HG03064 (cell line): ENCODE results near the gene COQ7.

Experiments
- ATAC-seq: cut with Tn5 transposase; IDR thresholded peaks from one replicate; pipeline ENCODE4 v1.9.1; 2021; ENCODE audit warnings: low read depth; ENCODE audit not compliant: unreplicated experiment

COQ7 gene

DNA sequence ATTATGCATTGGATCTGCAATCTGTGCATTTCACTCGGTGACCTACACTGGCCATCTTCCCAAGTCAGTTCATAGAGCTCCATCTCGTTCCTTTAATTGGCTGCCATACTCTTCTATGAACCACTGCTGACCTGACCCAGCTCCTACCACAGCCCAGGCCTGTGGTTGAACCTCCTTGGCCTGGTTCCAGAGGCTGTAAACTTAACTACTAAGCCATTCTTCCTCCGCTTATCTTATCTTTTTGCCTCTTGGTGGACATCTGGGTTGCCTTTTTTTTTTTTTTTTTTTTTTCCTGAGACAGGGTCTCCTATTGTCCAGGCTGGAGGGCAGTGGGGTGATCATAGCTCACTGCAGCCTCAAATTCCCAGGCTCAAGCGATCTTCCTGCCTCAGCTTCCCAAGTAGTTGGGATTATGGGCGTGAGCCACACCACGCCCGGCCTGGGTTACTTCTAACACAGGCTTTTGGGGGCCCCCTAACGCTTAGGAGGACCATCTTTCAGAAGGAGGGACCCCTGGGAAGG is 18.3 kb downstream of the COQ7 start:
- ATAC-seq, result no peak

GRCh38 chr16:19086322-19087199 is 19.1 kb downstream of the COQ7 start:
- ATAC-seq, result no peak

- no peak for ATAC-seq
Observed at GRCh38 chr16:19088341-19088916, 21.0 kb downstream of the COQ7 start.

DNA sequence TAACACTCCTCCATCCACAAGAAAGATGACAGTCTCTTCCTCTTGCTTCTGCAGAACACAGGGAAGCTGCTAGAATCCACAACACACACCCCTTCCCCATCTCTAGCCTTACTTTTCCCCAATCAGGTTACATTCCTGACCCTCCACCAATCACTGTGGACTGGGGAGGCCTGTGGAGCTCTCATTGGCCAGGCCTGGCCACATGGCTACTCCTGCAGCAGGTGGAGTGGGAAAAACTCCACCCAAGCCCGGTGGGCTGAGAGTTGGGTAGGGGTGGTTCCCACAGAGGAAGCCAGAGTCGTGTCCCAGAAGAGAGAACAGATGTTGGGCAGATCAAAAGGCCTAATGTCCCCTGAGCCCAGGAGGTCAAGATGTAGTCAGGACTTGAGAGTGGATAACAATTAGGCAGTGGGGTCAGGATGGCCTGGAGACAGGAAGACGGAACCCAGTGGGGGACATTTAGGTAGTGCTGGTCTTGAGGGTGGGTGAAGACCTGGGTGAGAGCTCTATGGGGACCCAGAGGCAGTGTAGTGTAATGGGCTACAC is 22.1 kb downstream of the COQ7 start:
- no peak for ATAC-seq

DNA sequence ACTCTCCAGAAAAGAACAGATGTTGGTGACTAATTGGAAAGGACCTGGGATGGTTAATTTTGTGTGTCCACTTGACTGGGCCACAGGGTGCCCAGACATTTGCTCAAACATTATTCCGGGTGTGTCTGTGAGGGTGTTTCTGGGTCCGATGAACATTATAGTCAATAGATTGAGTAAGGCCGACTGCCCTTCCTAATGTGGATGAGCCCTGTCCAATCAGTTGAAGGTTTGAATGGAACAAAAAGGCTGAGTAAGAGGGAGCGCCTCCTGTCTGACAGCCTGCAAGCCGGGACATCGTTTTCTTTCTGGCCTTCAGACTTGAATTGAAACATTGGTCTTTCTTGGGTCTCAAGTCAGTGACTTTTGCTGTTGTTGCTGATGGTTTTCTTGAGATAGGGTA is 23.5 kb downstream of the COQ7 start:
- ATAC-seq, result no peak

DNA sequence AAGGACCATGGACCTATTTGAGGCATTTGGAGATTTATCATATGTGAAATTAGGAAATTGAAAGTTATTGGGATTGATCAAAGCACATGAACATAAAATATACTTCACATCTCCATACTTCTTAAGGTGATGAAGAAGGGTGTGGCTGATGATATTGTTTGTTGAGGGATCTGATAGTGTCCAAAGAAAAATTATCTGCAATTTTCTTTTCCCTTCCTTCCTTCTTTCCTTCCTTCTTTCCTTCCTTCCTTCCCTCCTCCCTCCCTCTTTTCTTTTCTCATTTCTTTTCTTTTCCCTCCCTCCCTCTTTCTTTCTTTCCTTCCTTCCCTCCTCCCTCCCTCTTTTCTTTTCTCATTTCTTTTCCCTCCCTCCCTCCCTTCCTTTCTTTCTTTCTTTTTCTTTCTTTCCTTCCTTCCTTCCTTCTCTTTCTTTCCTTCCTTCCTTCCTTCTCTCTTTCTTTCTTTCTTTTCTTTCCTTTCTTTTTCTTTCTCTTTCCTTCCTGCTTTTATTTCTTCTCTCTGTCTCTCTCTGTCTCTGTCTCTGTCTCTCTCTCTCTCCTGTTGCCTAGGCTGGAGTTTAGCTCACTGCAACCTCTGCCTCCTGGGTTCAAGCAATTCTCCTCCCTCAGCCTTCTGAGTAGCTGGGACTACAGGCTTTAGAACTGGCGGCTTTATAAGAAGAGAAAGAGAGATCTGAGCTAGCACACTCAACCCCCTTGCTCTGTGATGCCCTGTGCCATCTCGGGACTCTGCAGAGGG is 25.4 kb downstream of the COQ7 start:
- ATAC-seq, result no peak

GRCh38 chr16:19093631-19094541 is 26.5 kb downstream of the COQ7 start:
- ATAC-seq, result no peak

GRCh38 chr16:19094542-19095365 is 27.3 kb downstream of the COQ7 start:
- no peak for ATAC-seq

DNA sequence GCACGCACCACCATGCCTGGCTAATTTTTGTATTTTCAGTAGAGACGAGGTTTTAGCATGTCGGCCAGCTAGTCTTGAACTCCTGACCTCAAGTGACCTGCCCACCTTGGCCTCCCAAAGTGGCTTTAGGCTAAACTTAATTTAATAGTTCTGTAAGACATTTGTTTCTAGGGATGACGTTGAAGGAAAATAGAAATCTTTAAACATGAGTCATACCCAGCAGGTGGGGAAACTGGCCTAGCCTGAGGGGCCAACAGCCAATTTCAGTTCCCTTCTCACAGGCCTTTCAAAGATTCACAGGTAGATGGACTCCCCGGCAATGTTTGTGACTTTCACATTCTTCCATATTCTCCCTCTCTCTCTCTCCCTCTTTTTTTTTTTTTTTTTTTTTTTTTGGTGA is 28.2 kb downstream of the COQ7 start:
- ATAC-seq, result no peak

GRCh38 chr16:19098173-19098572 is 30.8 kb downstream of the COQ7 start:
- ATAC-seq, result no peak

- no peak for ATAC-seq
Observed at GRCh38 chr16:19102187-19102872, 34.9 kb downstream of the COQ7 start.

DNA sequence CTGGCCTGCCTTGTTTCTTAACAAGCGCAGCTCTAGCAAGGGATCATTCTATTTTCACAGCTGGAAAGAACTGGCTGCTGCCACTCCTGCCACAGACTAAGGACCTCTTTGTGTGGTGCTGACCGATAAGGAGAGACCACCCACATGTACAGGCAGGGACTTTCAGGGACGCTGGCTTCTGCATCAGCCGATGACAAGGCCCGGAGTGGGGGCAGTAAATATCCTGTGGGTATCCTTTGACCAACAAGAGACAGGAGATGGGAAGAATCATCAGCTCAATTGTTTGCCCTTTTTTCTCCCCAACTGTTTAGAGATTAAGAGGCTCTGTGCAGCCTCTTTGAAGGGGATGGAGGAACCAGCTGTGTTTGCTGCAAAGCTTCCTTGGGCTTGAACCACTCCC is 37.2 kb downstream of the COQ7 start:
- ATAC-seq, result no peak

- ATAC-seq, result no peak
Observed at GRCh38 chr16:19105131-19105530, 37.7 kb downstream of the COQ7 start.

DNA sequence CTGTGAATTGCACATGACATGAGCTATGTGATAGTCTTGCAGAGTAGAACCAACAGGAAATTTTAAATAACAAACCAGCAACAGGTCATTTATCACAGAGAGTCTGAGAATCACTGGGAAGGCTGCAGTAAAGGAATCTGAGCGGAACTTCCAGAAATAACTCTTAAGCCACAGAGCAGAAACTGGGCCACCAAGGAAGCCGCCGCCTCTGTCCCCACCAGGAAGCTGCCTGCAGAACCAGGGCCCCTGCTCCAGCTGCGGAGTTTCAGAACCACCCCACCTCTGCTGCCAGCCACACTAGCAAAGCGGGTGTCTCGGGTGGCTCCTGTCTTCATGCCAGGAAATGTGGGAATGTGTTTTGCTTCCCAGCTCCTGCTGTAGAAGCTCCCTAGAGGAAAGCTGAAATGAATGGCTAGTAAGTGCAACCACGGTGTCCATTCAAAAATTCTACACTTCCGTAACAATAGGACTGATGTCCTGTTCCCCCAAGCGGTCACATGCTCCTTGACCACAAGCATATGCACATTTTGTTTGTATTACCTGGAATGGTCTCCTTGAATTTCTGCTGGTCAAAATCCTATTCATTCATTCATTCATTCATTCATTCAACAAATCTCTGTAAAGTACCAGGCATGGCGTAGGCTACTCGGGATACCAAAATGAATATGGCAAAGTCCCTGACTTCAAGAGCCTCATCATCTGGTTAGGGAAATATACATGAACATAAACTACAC is 38.6 kb downstream of the COQ7 start:
- no peak for ATAC-seq

DNA sequence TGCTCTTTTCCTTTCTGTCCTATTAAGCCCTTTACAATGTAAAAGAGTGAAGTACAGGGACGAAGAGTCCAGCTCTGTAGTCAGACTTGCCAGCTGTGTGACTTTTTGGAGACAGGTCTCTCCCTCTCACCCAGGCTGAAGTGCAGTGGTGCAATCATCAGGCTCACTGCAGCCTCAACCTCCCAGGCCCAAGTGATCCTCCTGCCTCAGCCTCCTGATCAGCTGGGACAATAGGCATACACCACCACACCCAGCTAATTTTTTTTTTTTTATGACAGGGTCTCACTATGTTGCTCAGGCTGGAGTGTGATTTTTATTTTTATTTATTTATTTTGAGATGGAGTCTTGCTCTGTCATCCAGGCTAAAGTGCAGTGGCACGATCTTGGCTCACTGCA is 39.2 kb downstream of the COQ7 start:
- ATAC-seq, result no peak

DNA sequence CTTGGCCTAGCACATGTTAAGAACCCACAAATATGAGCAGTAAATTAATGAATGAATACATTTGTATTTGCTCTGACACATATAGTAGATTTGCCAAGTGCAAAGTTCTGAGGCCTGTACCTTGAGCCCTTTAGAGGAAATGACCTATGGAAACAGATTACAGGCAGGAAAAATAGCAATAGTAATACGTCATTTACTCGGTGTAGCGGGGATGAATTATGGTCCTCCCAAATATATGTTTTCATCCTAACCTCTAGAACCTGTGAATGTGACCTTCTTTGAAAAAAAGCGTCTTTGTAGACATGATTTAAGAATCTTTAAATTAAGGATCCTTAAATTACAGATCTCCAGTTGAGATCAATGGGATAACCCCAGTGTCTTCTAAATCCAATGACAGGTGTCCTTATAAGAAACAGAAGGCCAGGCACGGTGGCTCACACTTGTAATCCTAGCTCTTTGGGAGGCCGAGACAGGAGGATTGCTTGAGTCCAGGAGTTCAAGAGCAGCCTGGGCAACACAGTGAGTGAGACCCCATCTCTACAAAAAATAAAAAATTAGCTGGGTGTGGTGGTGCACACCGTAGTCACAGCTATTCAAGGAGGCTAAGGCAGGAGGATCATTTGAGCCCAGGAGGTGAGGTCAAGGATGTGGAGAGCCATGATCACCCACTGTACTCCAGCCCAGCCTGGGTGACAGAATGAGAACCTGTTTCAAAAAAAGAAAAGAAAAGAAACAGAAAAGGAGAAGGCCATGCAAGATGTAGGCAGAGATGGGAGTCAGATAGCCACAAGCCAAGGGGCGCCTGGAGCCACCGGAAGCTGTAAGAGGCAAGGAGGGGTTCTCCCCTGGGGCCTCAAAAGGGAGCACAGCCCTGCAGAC is 41.2 kb downstream of the COQ7 start:
- no peak for ATAC-seq

GRCh38 chr16:19109288-19109664 is 41.9 kb downstream of the COQ7 start:
- no peak for ATAC-seq
